ENCODE results near the gene DROSHA. TPM values are rescaled to one million over a fixed set of nuclear protein-coding genes. Genes with fewer than 3 reads are reported as not detected.

Gene DROSHA
- total and polyA plus RNA-seq, 10 of the 15 experiments (the other 5 are each of a cell fraction or from before 2014, with no cell fraction given) = 27.9 to 55.0 (median 37.6) TPM

GRCh38 chr5:31401691-31402090, 130.2 kb downstream of the DROSHA start:
- ChIA-PET POLR2A (no interaction called here), CTCF (no interaction called here), RAD21 (ENCODE audit: unreplicated experiment) (no interaction called here), SMC1A (ENCODE audit: uncharacterized antibody, unreplicated experiment) (no interaction called here)
- ATAC-seq (no peak), FAIRE-seq (no peak), DNase-seq (ENCODE audit: low read depth, low spot score) (no peak)
- Histone ChIP-seq H4K20me1 (ENCODE audit: control insufficient read depth, insufficient read depth) (no peaks in the 10 kb centered on the region), H3K79me2 (ENCODE audit: control insufficient read depth, insufficient read depth, low read length) (no peaks in the 10 kb centered on the region), H3K27me3 (replicated peaks in 1 of 2; ENCODE audit: control insufficient read depth in 2 of 2, insufficient read depth in 2 of 2, low read length in 1 of 2) (no peaks in the 10 kb centered on the region), H3K9me3 (replicated peaks; ENCODE audit: control insufficient read depth, insufficient read depth, low read length) (no peaks in the 10 kb centered on the region), H3K9ac (ENCODE audit: control insufficient read depth, insufficient read depth, low read length) (no peak overlapping the region), H2AFZ (ENCODE audit: control insufficient read depth, low read depth, low read length) (no peak overlapping the region), H3K4me2 (ENCODE audit: control insufficient read depth, insufficient read depth) (no peak overlapping the region), H3K27ac (ENCODE audit: control insufficient read depth, insufficient read depth) (no peak overlapping the region), H3K4me3 (no peak overlapping the region), H3K36me3 (ENCODE audit: control insufficient read depth in 2 of 2, insufficient read depth in 2 of 2, low read length in 1 of 2) (peaks cover 2 to 7% of the 10 kb centered on the region in 2 experiments), H3K4me1 (ENCODE audit: control insufficient read depth, insufficient read depth, low read length) (no peaks in the 10 kb centered on the region)
- 65% methylated on average over 3 of the region's 3 CpGs for WGBS (ENCODE audit: insufficient coverage, insufficient replicate concordance, low lambda C conversion rate, missing lambda C conversion rate)
- TF ChIP-seq HDGF (IDR thresholded peaks at IDR 0.05) (no peak), SREBF1 (IDR thresholded peaks at IDR 0.05; ENCODE audit: low read length) (no peak), SIX5 (IDR thresholded peaks at IDR 0.05; ENCODE audit: low read depth, low read length, severe bottlenecking) (no peak), EP300 (IDR thresholded peaks at IDR 0.05; ENCODE audit: borderline replicate concordance in 1 of 2, control insufficient read depth in 1 of 2, low read depth in 2 of 2, low read length in 2 of 2) (no peak), ZZZ3 (IDR thresholded peaks at IDR 0.05; ENCODE audit: control insufficient read depth, insufficient read length, low read depth) (no peak), ZBED1 (IDR thresholded peaks at IDR 0.05; ENCODE audit: borderline replicate concordance) (no peak), IKZF1 (conservative IDR thresholded peaks at IDR 0.05) (no peak), NFYB (IDR thresholded peaks at IDR 0.05; ENCODE audit: insufficient read depth, low read depth, low read length) (no peak), TBL1XR1 (IDR thresholded peaks at IDR 0.05; ENCODE audit: low read depth, low read length) (no peak), JUND (IDR thresholded peaks at IDR 0.05; ENCODE audit: low read depth, low read length) (no peak), POLR2A (IDR thresholded peaks at IDR 0.05; ENCODE audit: low read depth, low read length) (no peak), RCOR1 (conservative IDR thresholded peaks at IDR 0.05; ENCODE audit: low read depth, low read length) (no peak), KDM1A (IDR thresholded peaks at IDR 0.05; ENCODE audit: borderline replicate concordance) (no peak), E2F4 (IDR thresholded peaks at IDR 0.05; ENCODE audit: low read depth, low read length) (no peak), RELA (IDR thresholded peaks at IDR 0.05; ENCODE audit: borderline replicate concordance, partially characterized antibody) (no peak), MEF2B (IDR thresholded peaks at IDR 0.05; ENCODE audit: partially characterized antibody, poor library complexity, severe bottlenecking) (no peak), MXI1 (IDR thresholded peaks at IDR 0.05; ENCODE audit: low read depth, low read length) (no peak), TARDBP (IDR thresholded peaks at IDR 0.05; ENCODE audit: borderline replicate concordance) (no peak)
- no TSS peak for BruUV-seq (replicated peaks)
- intact Hi-C loops (cut with micrococcal nuclease; ENCODE audit: unreplicated experiment) (no loop called here), in situ Hi-C loops (cut with MboI) (no loop called here)
